HG02852 (cell line): ENCODE results near the gene SEMA3D.

Source experiments
- ATAC-seq: cut with Tn5 transposase; IDR thresholded peaks from one replicate; pipeline ENCODE4 v1.9.1; 2021; ENCODE audit warnings: mild to moderate bottlenecking, moderate library complexity; ENCODE audit not compliant: unreplicated experiment

SEMA3D gene

GRCh38 chr7:85184599-85185423 lies 2.0 kb downstream of the SEMA3D start:
- no peak for ATAC-seq

- no peak for ATAC-seq
Measured at GRCh38 chr7:85183296-85183695, 3.6 kb downstream of the SEMA3D start.

- ATAC-seq, result no peak
Measured at GRCh38 chr7:85178531-85179298, 8.1 kb downstream of the SEMA3D start.

GRCh38 chr7:85177316-85177715 lies 9.5 kb downstream of the SEMA3D start:
- no peak for ATAC-seq

GRCh38 chr7:85176197-85176596 lies 10.7 kb downstream of the SEMA3D start:
- no peak for ATAC-seq

GRCh38 chr7:85175217-85175616 lies 11.6 kb downstream of the SEMA3D start:
- no peak for ATAC-seq

- no peak for ATAC-seq
Measured at GRCh38 chr7:85172530-85172941, 14.3 kb downstream of the SEMA3D start.

GRCh38 chr7:85167636-85168035 lies 19.2 kb downstream of the SEMA3D start:
- ATAC-seq, result no peak

- no peak for ATAC-seq
Measured at GRCh38 chr7:85165263-85165662, 21.6 kb downstream of the SEMA3D start.

GRCh38 chr7:85164376-85164775 lies 22.5 kb downstream of the SEMA3D start:
- ATAC-seq, result no peak

- no peak for ATAC-seq
Measured at GRCh38 chr7:85162721-85163120, 24.1 kb downstream of the SEMA3D start.

- ATAC-seq, result peak; percentile 94
Measured at GRCh38 chr7:85160223-85160622, 26.6 kb downstream of the SEMA3D start.

- no peak for ATAC-seq
Measured at GRCh38 chr7:85159003-85159402, 27.9 kb downstream of the SEMA3D start.

GRCh38 chr7:85156661-85157208 lies 30.1 kb downstream of the SEMA3D start:
- ATAC-seq, result no peak

- ATAC-seq, result no peak
Measured at GRCh38 chr7:85154282-85154937, 32.4 kb downstream of the SEMA3D start.

GRCh38 chr7:85153715-85154114 lies 33.1 kb downstream of the SEMA3D start:
- no peak for ATAC-seq

- no peak for ATAC-seq
Measured at GRCh38 chr7:85150624-85151023, 36.2 kb downstream of the SEMA3D start.

GRCh38 chr7:85144771-85145170 lies 42.1 kb downstream of the SEMA3D start:
- no peak for ATAC-seq

- no peak for ATAC-seq
Measured at GRCh38 chr7:85135977-85136376, 50.9 kb downstream of the SEMA3D start.

GRCh38 chr7:85133560-85133959 lies 53.3 kb downstream of the SEMA3D start:
- no peak for ATAC-seq

GRCh38 chr7:85133006-85133405 lies 53.9 kb downstream of the SEMA3D start:
- no peak for ATAC-seq
